Activated naive CD8-positive, alpha-beta T cell treated with anti-CD3 and anti-CD28 coated beads, Interleukin-2, amount 50 U/mL, for 24 hours (primary cell): Measurements from ENCODE around the gene RCSD1.
A peak's percentile ranks its signal among the peaks of the same experiment; 100 is the strongest.
"Not testable (repeated sequence)": the region's sequence is repeated elsewhere in the genome, so short reads cannot be mapped to it uniquely, and the experiment has no call there.

Experiments used
- ATAC-seq: fragments of 150-1000 bp; cut with Tn5 transposase; one replicate; pipeline ENCODE4 v1.10.0; 2021
- DNase-seq: peaks from one replicate; pipeline ENCODE4 v3.0.0; 2021
- H3K27ac Mint-ChIP-seq: one replicate; pipeline ENCODE4 v1.8.0; 2021; ENCODE audit warnings: mild to moderate bottlenecking, mixed read lengths
- H3K27me3 Mint-ChIP-seq: one replicate; pipeline ENCODE4 v1.8.0; 2021; ENCODE audit warnings: mixed read lengths
- H3K36me3 Mint-ChIP-seq: one replicate; pipeline ENCODE4 v1.8.0; 2021; ENCODE audit warnings: low read depth, mixed read lengths
- H3K4me1 Mint-ChIP-seq: one replicate; pipeline ENCODE4 v1.8.0; 2021; ENCODE audit warnings: mixed read lengths
- H3K4me3 Mint-ChIP-seq: one replicate; pipeline ENCODE4 v1.8.0; 2021; ENCODE audit warnings: mild to moderate bottlenecking, moderate library complexity, mixed read lengths
- H3K9me3 Mint-ChIP-seq: one replicate; pipeline ENCODE4 v1.8.0; 2021; ENCODE audit warnings: mixed read lengths

Gene RCSD1

DNA sequence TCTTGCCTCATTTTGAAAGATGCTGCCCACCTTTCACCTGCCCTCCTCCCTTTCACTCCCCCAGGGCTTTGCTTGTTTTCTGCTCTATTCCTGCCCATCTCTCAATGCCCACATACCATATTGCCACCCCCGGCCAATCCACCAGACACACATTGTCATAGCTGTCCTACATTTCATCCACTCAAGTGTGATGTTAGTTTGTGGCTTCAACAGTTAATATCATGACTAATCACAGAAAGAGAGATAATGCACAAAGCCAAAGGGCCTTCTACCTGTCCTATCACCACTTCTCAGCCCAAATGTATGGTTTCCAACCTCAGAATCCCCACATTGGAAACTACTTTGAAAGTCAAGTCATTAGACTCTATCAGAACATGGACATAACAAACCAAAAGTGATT, 18.0 kb upstream of the RCSD1 start:
- Mint-ChIP-seq H3K4me3 (no peak overlapping the region), H3K9me3 (peaks cover 15% of the 10 kb centered on the region), H3K27ac (peak overlapping the region; percentile 6), H3K4me1 (peaks cover 25% of the 10 kb centered on the region), H3K36me3 (peaks cover 9% of the 10 kb centered on the region), H3K27me3 (no peaks in the 10 kb centered on the region)
- DNase-seq (no peak), ATAC-seq (peak; percentile 49)

- ATAC-seq (no peak), DNase-seq (no peak)
- peaks cover 5% of the 10 kb centered on the region for H3K36me3 Mint-ChIP-seq
- no peak overlapping the region for H3K27ac Mint-ChIP-seq
- peaks cover 10% of the 10 kb centered on the region for H3K9me3 Mint-ChIP-seq
- H3K27me3 Mint-ChIP-seq: no peaks in the 10 kb centered on the region
- H3K4me1 Mint-ChIP-seq: peaks cover 33% of the 10 kb centered on the region
- H3K4me3 Mint-ChIP-seq: no peak overlapping the region
Measured at GRCh38 chr1:167612587-167613385, 17.2 kb upstream of the RCSD1 start.

- H3K27me3 Mint-ChIP-seq, H3K4me3 Mint-ChIP-seq, H3K27ac Mint-ChIP-seq, H3K36me3 Mint-ChIP-seq, ATAC-seq, H3K9me3 Mint-ChIP-seq, DNase-seq: not testable (repeated sequence)
- peaks cover 45% of the 10 kb centered on the region for H3K4me1 Mint-ChIP-seq
Measured at GRCh38 chr1:167613984-167614383, 16.0 kb upstream of the RCSD1 start.

DNA sequence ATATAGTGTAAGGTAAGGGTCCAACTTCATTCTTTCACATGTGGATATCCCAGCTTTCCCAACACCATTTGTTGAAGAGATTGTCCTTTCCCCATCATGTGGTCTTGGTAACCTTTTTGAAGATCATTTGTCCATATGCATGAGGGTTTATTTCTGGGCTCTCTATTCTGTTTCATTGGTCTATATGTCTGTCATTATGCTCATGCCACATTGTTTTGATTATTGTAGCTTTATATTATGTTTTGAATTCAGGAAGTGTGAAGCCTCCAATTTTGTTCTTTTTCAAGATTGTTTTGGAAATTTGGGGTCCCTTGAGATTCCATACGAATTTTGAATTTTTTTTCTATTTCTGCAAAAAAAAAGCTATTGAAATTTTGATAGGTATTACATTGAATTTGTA, 15.2 kb upstream of the RCSD1 start:
- H3K27me3 Mint-ChIP-seq: no peaks in the 10 kb centered on the region
- no peak for ATAC-seq
- peaks cover 10% of the 10 kb centered on the region for H3K9me3 Mint-ChIP-seq
- no peak for DNase-seq
- peaks cover 5% of the 10 kb centered on the region for H3K36me3 Mint-ChIP-seq
- peaks cover 47% of the 10 kb centered on the region for H3K4me1 Mint-ChIP-seq
- H3K27ac Mint-ChIP-seq: no peak overlapping the region
- H3K4me3 Mint-ChIP-seq: no peak overlapping the region

- no peak for DNase-seq
- peaks cover 10% of the 10 kb centered on the region for H3K9me3 Mint-ChIP-seq
- peaks cover 54% of the 10 kb centered on the region for H3K4me1 Mint-ChIP-seq
- peak overlapping the region; percentile 71 for H3K4me3 Mint-ChIP-seq
- H3K27me3 Mint-ChIP-seq: no peaks in the 10 kb centered on the region
- ATAC-seq: no peak
- peaks cover 5% of the 10 kb centered on the region for H3K36me3 Mint-ChIP-seq
- peak overlapping the region; percentile 88 for H3K27ac Mint-ChIP-seq
Measured at GRCh38 chr1:167616521-167616920, 13.5 kb upstream of the RCSD1 start.

- no peak for DNase-seq
Measured at GRCh38 chr1:167617153-167618147, 12.6 kb upstream of the RCSD1 start.

DNA sequence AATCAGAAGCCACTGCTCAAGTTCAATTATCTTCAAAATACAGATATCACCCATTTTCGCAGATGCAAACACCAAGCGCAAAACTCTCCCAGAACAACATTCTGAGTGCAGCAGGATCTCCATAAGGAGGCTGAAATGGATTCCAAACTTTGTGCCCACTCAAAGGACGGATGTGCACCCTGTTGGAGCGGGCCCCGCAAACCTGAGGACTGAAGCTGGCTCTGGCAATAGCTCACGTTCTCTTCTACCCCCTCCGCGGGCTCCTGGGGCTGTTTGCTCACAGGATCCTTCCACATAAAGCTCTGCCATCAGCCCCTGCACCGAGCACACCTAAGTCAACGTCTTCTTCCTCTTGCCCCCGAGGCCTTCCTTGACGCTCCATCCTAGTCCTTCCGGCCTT, 11.7 kb upstream of the RCSD1 start:
- Mint-ChIP-seq H3K27ac (peak overlapping the region; percentile 88), H3K36me3 (peaks cover 5% of the 10 kb centered on the region), H3K4me3 (peak overlapping the region; percentile 71), H3K27me3 (no peaks in the 10 kb centered on the region), H3K9me3 (peaks cover 10% of the 10 kb centered on the region), H3K4me1 (peaks cover 61% of the 10 kb centered on the region)
- DNase-seq: no peak
- no peak for ATAC-seq

More at GRCh38 chr1:167617153-167618147, 12.6 kb upstream of the RCSD1 start:
- H3K9me3 Mint-ChIP-seq: peaks cover 10% of the 10 kb centered on the region
- H3K27ac Mint-ChIP-seq: peak overlapping the region; percentile 88
- peak; percentile 73 for ATAC-seq
- peaks cover 56% of the 10 kb centered on the region for H3K4me1 Mint-ChIP-seq
- H3K36me3 Mint-ChIP-seq: peaks cover 5% of the 10 kb centered on the region
- H3K27me3 Mint-ChIP-seq: no peaks in the 10 kb centered on the region
- H3K4me3 Mint-ChIP-seq: peak overlapping the region; percentile 71

GRCh38 chr1:167618789-167619188, 11.2 kb upstream of the RCSD1 start:
- H3K27me3 Mint-ChIP-seq: no peaks in the 10 kb centered on the region
- no peak overlapping the region for H3K4me3 Mint-ChIP-seq
- H3K27ac Mint-ChIP-seq: peak overlapping the region; percentile 15
- DNase-seq (no peak), ATAC-seq (no peak)
- peaks cover 5% of the 10 kb centered on the region for H3K36me3 Mint-ChIP-seq
- H3K9me3 Mint-ChIP-seq: peaks cover 10% of the 10 kb centered on the region
- peaks cover 61% of the 10 kb centered on the region for H3K4me1 Mint-ChIP-seq

GRCh38 chr1:167620002-167620401, 10.0 kb upstream of the RCSD1 start:
- H3K27ac Mint-ChIP-seq: peak overlapping the region; percentile 7
- H3K27me3 Mint-ChIP-seq: no peaks in the 10 kb centered on the region
- DNase-seq: no peak
- H3K4me1 Mint-ChIP-seq: peaks cover 57% of the 10 kb centered on the region
- peaks cover 3% of the 10 kb centered on the region for H3K36me3 Mint-ChIP-seq
- ATAC-seq: no peak
- peaks cover 6% of the 10 kb centered on the region for H3K9me3 Mint-ChIP-seq
- H3K4me3 Mint-ChIP-seq: no peak overlapping the region

DNA sequence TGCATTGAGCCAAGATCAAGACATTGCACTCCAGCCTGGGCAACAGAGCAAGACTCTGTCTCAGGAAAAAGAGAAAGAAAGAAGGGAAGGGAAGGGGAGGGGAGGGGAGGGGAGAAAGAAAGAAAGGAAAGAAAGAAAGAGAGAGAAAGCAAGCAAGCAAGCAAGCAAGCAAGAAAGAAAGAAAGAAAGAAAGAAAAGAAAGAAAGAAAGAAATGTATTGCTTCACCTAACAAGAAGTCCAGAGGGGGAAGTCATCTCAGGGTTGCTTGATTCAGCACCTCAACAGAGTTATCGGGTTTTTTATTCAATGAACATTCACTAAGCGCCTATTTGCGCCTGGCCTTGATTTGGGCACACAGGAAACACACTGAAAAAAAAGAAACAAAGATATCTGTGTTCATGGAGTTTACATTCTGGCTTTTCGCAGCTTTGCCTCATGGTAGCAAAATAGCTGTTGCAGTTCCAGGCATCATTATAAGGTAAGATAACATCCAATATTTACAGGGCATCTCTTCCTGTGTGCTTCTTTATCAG, 8.2 kb upstream of the RCSD1 start:
- Mint-ChIP-seq H3K27ac (no peak overlapping the region), H3K36me3 (no peaks in the 10 kb centered on the region), H3K4me1 (peaks cover 64% of the 10 kb centered on the region), H3K9me3 (peaks cover 7% of the 10 kb centered on the region), H3K4me3 (no peak overlapping the region), H3K27me3 (no peaks in the 10 kb centered on the region)
- no peak for ATAC-seq
- DNase-seq: no peak

DNA sequence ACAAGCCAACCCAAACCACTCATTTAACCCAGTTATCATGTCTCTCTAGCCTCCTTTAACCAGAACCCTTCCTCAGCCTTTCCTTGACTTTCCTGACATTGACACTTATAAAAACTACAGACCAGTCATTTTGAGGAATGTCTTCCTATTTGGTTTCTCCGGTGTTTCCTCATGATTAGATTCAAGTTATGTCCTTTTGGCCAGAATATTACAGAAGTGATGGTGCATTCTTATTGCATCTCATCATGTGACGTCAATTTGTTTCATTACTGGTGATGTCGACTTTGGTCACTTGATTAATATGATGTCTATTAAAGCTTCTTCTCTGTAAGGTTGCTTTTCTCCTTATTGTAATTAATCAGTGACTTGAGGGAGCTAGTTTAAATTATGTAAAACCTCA, 6.1 kb upstream of the RCSD1 start:
- Mint-ChIP-seq H3K27me3 (no peaks in the 10 kb centered on the region), H3K9me3 (peaks cover 7% of the 10 kb centered on the region), H3K27ac (no peak overlapping the region), H3K4me1 (peaks cover 60% of the 10 kb centered on the region), H3K4me3 (no peak overlapping the region), H3K36me3 (no peaks in the 10 kb centered on the region)
- ATAC-seq (no peak), DNase-seq (no peak)

GRCh38 chr1:167625040-167625823, 4.8 kb upstream of the RCSD1 start:
- H3K27me3 Mint-ChIP-seq: no peaks in the 10 kb centered on the region
- H3K4me1 Mint-ChIP-seq: peaks cover 63% of the 10 kb centered on the region
- H3K4me3 Mint-ChIP-seq: no peak overlapping the region
- DNase-seq (no peak), ATAC-seq (no peak)
- H3K27ac Mint-ChIP-seq: no peak overlapping the region
- H3K9me3 Mint-ChIP-seq: peaks cover 7% of the 10 kb centered on the region
- no peaks in the 10 kb centered on the region for H3K36me3 Mint-ChIP-seq

DNA sequence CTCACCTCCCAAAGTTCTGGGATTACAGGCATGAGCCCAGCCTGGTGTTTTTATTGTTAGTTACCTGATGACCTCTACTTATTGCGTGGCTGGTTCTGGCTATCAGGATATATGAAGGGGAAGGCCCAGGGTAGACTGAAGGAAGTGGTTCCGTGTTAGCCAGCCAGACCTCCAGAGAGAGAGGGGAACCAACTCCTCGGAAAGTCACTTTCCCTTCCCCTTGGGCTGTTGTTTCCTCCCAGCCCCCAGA, 2.5 kb upstream of the RCSD1 start:
- Mint-ChIP-seq H3K4me1 (peaks cover 64% of the 10 kb centered on the region), H3K27ac (peak overlapping the region; percentile 91), H3K36me3 (peaks cover 13% of the 10 kb centered on the region), H3K9me3 (peaks cover 7% of the 10 kb centered on the region), H3K4me3 (peak overlapping the region; percentile 98), H3K27me3 (no peaks in the 10 kb centered on the region)
- DNase-seq (no peak), ATAC-seq (no peak)
